ENCODE results near the gene GSC. TPM values are rescaled to one million over a fixed set of nuclear protein-coding genes. Genes with fewer than 3 reads are reported as not detected.
A peak's percentile ranks its signal among the peaks of the same experiment; 100 is the strongest.

GSC gene
- total RNA-seq (2014; rRNA removed; shearing (Covaris generic)) (0.97 TPM in 1 of 2 replicates, not detected in the other), polyA plus RNA-seq (2016; fragmentation: Nextera tagmentation; extraction: Ambion mirVana) (0.27 and 0.35 TPM in 2 replicates)
- long read RNA-seq, result 0 reads

- Mint-ChIP-seq H3K4me3 (peak within 1 kb of the TSS; percentile 71), H3K27ac (no peak within 1 kb of the TSS), H3K27me3 (ENCODE audit: insufficient read depth, low read depth, poor library complexity) (peaks cover 95% of the 10 kb centered on the region), H3K4me1 (peaks cover 53% of the 10 kb centered on the region), H3K9me3 (no peaks in the 10 kb centered on the region), H3K36me3 (ENCODE audit: low read depth) (no peaks in the 10 kb centered on the region; the same call in 2 of the 3 replicates)
- Histone ChIP-seq H3F3A (replicated peaks; ENCODE audit: low read depth) (peaks cover 20% of the 10 kb centered on the region), H3K9me2 (ENCODE audit: insufficient read depth) (no peaks in the 10 kb centered on the region), H2AFZ (peak within 1 kb of the TSS; percentile 94), H3K79me2 (replicated peaks; ENCODE audit: insufficient read depth) (no peaks in the 10 kb centered on the region), H3K4me1 (ENCODE audit: insufficient read depth) (peaks cover 56% of the 10 kb centered on the region), H3K27ac (ENCODE audit: low read depth) (no peak within 1 kb of the TSS), H3K27me3 (ENCODE audit: insufficient read depth) (peaks cover 100% of the 10 kb centered on the region), H4K20me1 (replicated peaks; ENCODE audit: insufficient read depth) (peaks cover 11% of the 10 kb centered on the region), H3K4me2 (peak within 1 kb of the TSS; percentile 90), H3K36me3 (ENCODE audit: insufficient read depth) (no peaks in the 10 kb centered on the region), H3K4me3 (peak within 1 kb of the TSS; percentile 64)
- ATAC-seq (peak; percentile 35), DNase-seq (ENCODE audit: low spot score) (peak; percentile 89)
- TF ChIP-seq EZH2phosphoT487 (IDR thresholded peaks at IDR 0.05; ENCODE audit: unreplicated experiment), result peak; percentile 25
- TF ChIP-seq CTCF (conservative IDR thresholded peaks at IDR 0.05; ENCODE audit: low read depth in 2 of 2), result no peak
- TF ChIP-seq NANOG (IDR thresholded peaks at IDR 0.05; ENCODE audit: borderline replicate concordance), result no peak
- peak; percentile 95 for TF ChIP-seq EZH2 (IDR thresholded peaks at IDR 0.05; ENCODE audit: low read depth, unreplicated experiment)
Observed at GRCh38 chr14:94769391-94770250, at the start of gene GSC. Gene GSC, minus strand, starts transcription at chr14:94770113. Its CDS starts 98 bp downstream, at chr14:94770015.

GRCh38 chr14:94819531-94819930 lies 49.6 kb upstream of the GSC start:
- no peak overlapping the region for H3K27ac ChIP-seq (ENCODE audit: low read depth)
- H3K4me1 Mint-ChIP-seq, result no peaks in the 10 kb centered on the region
- no peaks in the 10 kb centered on the region for H3K4me1 ChIP-seq (ENCODE audit: insufficient read depth)
- ATAC-seq, result no peak
- no peak overlapping the region for H3K4me2 ChIP-seq
- H3K4me3 ChIP-seq, result no peak overlapping the region
- no peak overlapping the region for H2AFZ ChIP-seq
- no peaks in the 10 kb centered on the region for H3K27me3 ChIP-seq (ENCODE audit: insufficient read depth)
- H3K36me3 Mint-ChIP-seq (ENCODE audit: low read depth), result peaks cover 7% of the 10 kb centered on the region
- H3K27ac Mint-ChIP-seq, result no peak overlapping the region
- H3K9me3 Mint-ChIP-seq, result peaks cover 34% of the 10 kb centered on the region
- no peak overlapping the region for H3K4me3 Mint-ChIP-seq
- H4K20me1 ChIP-seq (replicated peaks; ENCODE audit: insufficient read depth), result no peaks in the 10 kb centered on the region
- no peaks in the 10 kb centered on the region for H3F3A ChIP-seq (replicated peaks; ENCODE audit: low read depth)
- no peaks in the 10 kb centered on the region; the same call in 1 of the 2 replicates for H3K36me3 ChIP-seq (ENCODE audit: insufficient read depth)
- H3K79me2 ChIP-seq (replicated peaks; ENCODE audit: insufficient read depth), result no peaks in the 10 kb centered on the region
- H3K9me2 ChIP-seq (ENCODE audit: insufficient read depth), result no peaks in the 10 kb centered on the region
- H3K27me3 Mint-ChIP-seq (ENCODE audit: insufficient read depth, low read depth, poor library complexity), result peaks cover 4% of the 10 kb centered on the region
- no peak for DNase-seq (ENCODE audit: low spot score)
- no peak for TF ChIP-seq CTCF (conservative IDR thresholded peaks at IDR 0.05; ENCODE audit: low read depth in 2 of 2)
- no peak for TF ChIP-seq EZH2 (IDR thresholded peaks at IDR 0.05; ENCODE audit: low read depth, unreplicated experiment)
- no peak for TF ChIP-seq STAT1 (IDR thresholded peaks at IDR 0.05; ENCODE audit: unreplicated experiment)
- no peak for TF ChIP-seq CREB1 (CRISPR knock-in tag; IDR thresholded peaks at IDR 0.05; ENCODE audit: low read depth)
- TF ChIP-seq POLR2AphosphoS5 (IDR thresholded peaks at IDR 0.05; ENCODE audit: low read depth), result no peak
- no peak for TF ChIP-seq NANOG (IDR thresholded peaks at IDR 0.05; ENCODE audit: borderline replicate concordance)
- no peak for TF ChIP-seq ZNF114 (CRISPR knock-in tag; IDR thresholded peaks at IDR 0.05)
- TF ChIP-seq ZNF331 (CRISPR knock-in tag; IDR thresholded peaks at IDR 0.05; ENCODE audit: low read depth), result no peak
- no peak for TF ChIP-seq ETS1 (IDR thresholded peaks at IDR 0.05)
- no peak for TF ChIP-seq JUNB (IDR thresholded peaks at IDR 0.05; ENCODE audit: unreplicated experiment)
- no peak for TF ChIP-seq REST (IDR thresholded peaks at IDR 0.05; ENCODE audit: unreplicated experiment)
